Transverse colon (tissue), 4 donors: ENCODE measurements around the gene DPYSL5.

Experiments
- EP300 ChIP-seq: sonication (generic); formaldehyde crosslinking; IDR thresholded peaks from one replicate; pipeline ENCODE4 v1.6.1; 2017; ENCODE audit warnings: antibody characterized with exemption, low read depth
- POLR2A ChIP-seq: fragments of 450-650 bp; IDR thresholded peaks from one replicate; pipeline ENCODE4 v1.6.1; 2016; ENCODE audit warnings: antibody characterized with exemption, mild to moderate bottlenecking, moderate library complexity
- POLR2AphosphoS5 ChIP-seq, 3 donors: sonication (generic); formaldehyde crosslinking; IDR thresholded peaks; one replicate each; pipeline ENCODE4 v1.6.1; 2016; ENCODE audit warnings: antibody characterized with exemption in 3 of 3
- TF ChIP-seq, protein P1 (sequence below), 5 experiments: fragments of 200-600 bp in 3 of 5; fragments of 450-650 bp in 2 of 5; sonication (generic) in 3 of 5; IDR thresholded peaks; 1 replicate in 2 of 5; 2 replicates in 3 of 5; pipeline ENCODE4 v1.5.1; 2016 to 2017; ENCODE audit warnings: antibody characterized with exemption in 5 of 5, inconsistent platforms in 3 of 5, mild to moderate bottlenecking in 2 of 5, moderate library complexity in 1 of 5

DNA sequence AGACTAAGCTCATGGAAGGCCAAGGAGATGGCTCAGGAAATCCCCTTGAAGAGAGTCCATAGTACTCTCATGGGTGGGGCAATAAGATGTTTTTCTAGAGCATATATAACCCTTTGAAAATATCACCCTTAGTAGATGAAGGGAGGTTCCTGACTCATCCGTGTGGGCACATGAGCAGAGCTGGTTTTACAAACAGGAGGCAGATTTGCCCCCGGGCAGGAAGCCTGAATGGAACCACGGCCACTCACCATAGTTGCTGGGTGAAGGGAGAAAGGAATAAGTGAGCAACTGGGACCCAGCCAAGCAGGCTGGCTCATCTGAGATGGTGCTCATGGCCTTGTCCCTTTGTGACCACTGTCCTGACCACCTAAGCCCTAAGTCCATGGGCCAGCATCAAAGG is 93.6 kb downstream of the DPYSL5 start:
- TF ChIP-seq, protein P1, sequence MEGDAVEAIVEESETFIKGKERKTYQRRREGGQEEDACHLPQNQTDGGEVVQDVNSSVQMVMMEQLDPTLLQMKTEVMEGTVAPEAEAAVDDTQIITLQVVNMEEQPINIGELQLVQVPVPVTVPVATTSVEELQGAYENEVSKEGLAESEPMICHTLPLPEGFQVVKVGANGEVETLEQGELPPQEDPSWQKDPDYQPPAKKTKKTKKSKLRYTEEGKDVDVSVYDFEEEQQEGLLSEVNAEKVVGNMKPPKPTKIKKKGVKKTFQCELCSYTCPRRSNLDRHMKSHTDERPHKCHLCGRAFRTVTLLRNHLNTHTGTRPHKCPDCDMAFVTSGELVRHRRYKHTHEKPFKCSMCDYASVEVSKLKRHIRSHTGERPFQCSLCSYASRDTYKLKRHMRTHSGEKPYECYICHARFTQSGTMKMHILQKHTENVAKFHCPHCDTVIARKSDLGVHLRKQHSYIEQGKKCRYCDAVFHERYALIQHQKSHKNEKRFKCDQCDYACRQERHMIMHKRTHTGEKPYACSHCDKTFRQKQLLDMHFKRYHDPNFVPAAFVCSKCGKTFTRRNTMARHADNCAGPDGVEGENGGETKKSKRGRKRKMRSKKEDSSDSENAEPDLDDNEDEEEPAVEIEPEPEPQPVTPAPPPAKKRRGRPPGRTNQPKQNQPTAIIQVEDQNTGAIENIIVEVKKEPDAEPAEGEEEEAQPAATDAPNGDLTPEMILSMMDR (IDR thresholded peaks at IDR 0.05) = no peak
- TF ChIP-seq POLR2A (no peak), POLR2AphosphoS5 (IDR thresholded peaks at IDR 0.05) (no peak), EP300 (no peak)
